DND-41 (cell line): Measurements from ENCODE around the gene SLC24A3.

ENCODE experiments used
- ATAC-seq: fragments of 200-7000 bp; cut with Tn5 transposase; 3 replicates; pipeline ENCODE4 v1.9.1; 2021; ENCODE audit warnings: low read depth; ENCODE audit not compliant: insufficient read depth
- DNase-seq: peaks from one replicate; pipeline ENCODE4 v3.0.0-alpha.2; 2020
- H2AFZ ChIP-seq: 2 replicates; pipeline ENCODE4 v1.6.0; 2012; ENCODE audit warnings: low read depth, low read length
- H3K27ac ChIP-seq: 2 replicates; pipeline ENCODE4 v1.5.1; 2012; ENCODE audit warnings: low read length, inconsistent platforms
- H3K27me3 ChIP-seq: fragments of 200-600 bp; sonication (generic); 2 replicates; pipeline ENCODE4 v1.6.0; 2012; ENCODE audit warnings: low read length, mild to moderate bottlenecking, inconsistent platforms; ENCODE audit not compliant: insufficient read depth, poor library complexity
- H3K36me3 ChIP-seq: 2 replicates; pipeline ENCODE4 v1.5.1; 2012; ENCODE audit warnings: low read length, inconsistent platforms; ENCODE audit not compliant: insufficient read depth
- H3K4me1 ChIP-seq: 2 replicates; pipeline ENCODE4 v1.5.1; 2012; ENCODE audit warnings: mild to moderate bottlenecking, low read length; ENCODE audit not compliant: insufficient read depth
- H3K4me2 ChIP-seq: 2 replicates; pipeline ENCODE4 v1.6.0; 2012; ENCODE audit warnings: mild to moderate bottlenecking, moderate library complexity, low read length, inconsistent platforms; ENCODE audit not compliant: insufficient read depth
- H3K4me3 ChIP-seq, 2 experiments: fragments of 200-600 bp in 1 of 2; shearing (Covaris generic) in 1 of 2; 2 replicates each; pipeline ENCODE4 v1.5.1; 2012 to 2016; ENCODE audit warnings: inconsistent platforms in 2 of 2, low read length in 2 of 2, mild to moderate bottlenecking in 2 of 2, low read depth in 1 of 2, moderate library complexity in 1 of 2
- H3K79me2 ChIP-seq: 2 replicates; pipeline ENCODE4 v1.6.0; 2012; ENCODE audit warnings: low read length, inconsistent platforms; ENCODE audit not compliant: insufficient read depth
- H3K9ac ChIP-seq: 2 replicates; pipeline ENCODE4 v1.6.0; 2012; ENCODE audit warnings: low read depth, mild to moderate bottlenecking, inconsistent platforms, low read length, moderate library complexity
- H3K9me3 ChIP-seq: 2 replicates; pipeline ENCODE4 v1.5.1; 2012; ENCODE audit warnings: low read length, moderate library complexity, mild to moderate bottlenecking, inconsistent platforms; ENCODE audit not compliant: insufficient read depth, severe bottlenecking
- H4K20me1 ChIP-seq: 2 replicates; pipeline ENCODE4 v1.6.0; 2012; ENCODE audit warnings: low read length; ENCODE audit not compliant: insufficient read depth
- EZH2 ChIP-seq: IDR thresholded peaks from 3 replicates; pipeline ENCODE4 v1.6.1; 2012; ENCODE audit warnings: borderline replicate concordance, low read depth, mild to moderate bottlenecking, moderate library complexity, low read length, inconsistent platforms; ENCODE audit not compliant: severe bottlenecking
- TF ChIP-seq, protein P1 (sequence below): IDR thresholded peaks from 2 replicates; pipeline ENCODE4 v1.5.1; 2012; ENCODE audit warnings: borderline replicate concordance, low read length, moderate library complexity, mild to moderate bottlenecking; ENCODE audit not compliant: poor library complexity, severe bottlenecking; ENCODE audit errors: extremely low read depth

The SLC24A3 gene

DNA sequence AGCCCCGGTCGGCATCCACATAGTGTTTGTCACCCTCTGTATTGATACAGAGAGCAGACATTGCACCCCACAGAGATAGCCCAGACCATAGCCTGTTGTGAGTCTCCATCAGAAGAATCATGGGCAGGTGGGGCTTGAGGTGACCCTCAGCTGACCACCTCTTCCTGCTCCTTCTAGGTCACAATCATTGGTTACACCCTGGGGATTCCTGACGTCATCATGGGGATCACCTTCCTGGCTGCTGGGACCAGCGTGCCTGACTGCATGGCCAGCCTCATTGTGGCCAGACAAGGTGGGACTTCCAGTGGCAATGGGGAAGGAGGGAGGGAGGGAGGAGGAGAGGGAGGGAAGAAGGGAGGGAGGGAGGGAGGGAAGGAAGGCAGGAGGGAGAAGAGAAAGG is 484.2 kb downstream of the SLC24A3 start:
- no peak for TF ChIP-seq EZH2
- TF ChIP-seq, protein P1, sequence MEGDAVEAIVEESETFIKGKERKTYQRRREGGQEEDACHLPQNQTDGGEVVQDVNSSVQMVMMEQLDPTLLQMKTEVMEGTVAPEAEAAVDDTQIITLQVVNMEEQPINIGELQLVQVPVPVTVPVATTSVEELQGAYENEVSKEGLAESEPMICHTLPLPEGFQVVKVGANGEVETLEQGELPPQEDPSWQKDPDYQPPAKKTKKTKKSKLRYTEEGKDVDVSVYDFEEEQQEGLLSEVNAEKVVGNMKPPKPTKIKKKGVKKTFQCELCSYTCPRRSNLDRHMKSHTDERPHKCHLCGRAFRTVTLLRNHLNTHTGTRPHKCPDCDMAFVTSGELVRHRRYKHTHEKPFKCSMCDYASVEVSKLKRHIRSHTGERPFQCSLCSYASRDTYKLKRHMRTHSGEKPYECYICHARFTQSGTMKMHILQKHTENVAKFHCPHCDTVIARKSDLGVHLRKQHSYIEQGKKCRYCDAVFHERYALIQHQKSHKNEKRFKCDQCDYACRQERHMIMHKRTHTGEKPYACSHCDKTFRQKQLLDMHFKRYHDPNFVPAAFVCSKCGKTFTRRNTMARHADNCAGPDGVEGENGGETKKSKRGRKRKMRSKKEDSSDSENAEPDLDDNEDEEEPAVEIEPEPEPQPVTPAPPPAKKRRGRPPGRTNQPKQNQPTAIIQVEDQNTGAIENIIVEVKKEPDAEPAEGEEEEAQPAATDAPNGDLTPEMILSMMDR = no peak
- no peak for DNase-seq
- no peak overlapping the region for H3K9ac ChIP-seq
- H4K20me1 ChIP-seq = no peaks in the 10 kb centered on the region
- no peak overlapping the region for H3K4me2 ChIP-seq
- no peaks in the 10 kb centered on the region for H3K27me3 ChIP-seq
- ATAC-seq = no peak
- no peak overlapping the region for H3K27ac ChIP-seq
- no peaks in the 10 kb centered on the region for H3K36me3 ChIP-seq
- H2AFZ ChIP-seq = no peak overlapping the region
- H3K9me3 ChIP-seq = no peaks in the 10 kb centered on the region
- H3K4me1 ChIP-seq = no peaks in the 10 kb centered on the region
- no peaks in the 10 kb centered on the region for H3K79me2 ChIP-seq
- H3K4me3 ChIP-seq = no peak overlapping the region

DNA sequence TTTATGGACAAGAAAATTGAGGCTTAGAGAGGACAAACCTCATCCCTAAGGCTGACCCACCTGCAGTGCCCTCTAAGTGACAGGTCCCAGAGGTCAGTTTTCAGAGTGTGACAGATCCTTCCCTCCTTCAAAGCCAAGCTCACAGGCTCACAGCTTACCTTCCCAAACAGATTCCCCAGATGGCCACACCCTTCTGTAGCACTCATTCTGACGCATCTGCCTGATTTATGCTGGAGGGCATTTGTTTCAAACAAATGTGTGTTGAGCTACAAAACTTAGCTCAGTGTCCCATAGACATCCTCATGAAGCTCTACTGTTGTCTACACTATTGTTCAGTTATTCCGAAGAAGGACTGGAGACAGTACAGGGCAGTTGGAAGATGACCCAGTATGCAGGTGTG is 485.0 kb downstream of the SLC24A3 start:
- H3K79me2 ChIP-seq = no peaks in the 10 kb centered on the region
- peaks cover 3% of the 10 kb centered on the region for H3K9me3 ChIP-seq
- no peak for DNase-seq
- no peak overlapping the region for H3K4me2 ChIP-seq
- no peaks in the 10 kb centered on the region for H3K27me3 ChIP-seq
- no peak for TF ChIP-seq EZH2
- TF ChIP-seq, protein P1 = no peak
- no peaks in the 10 kb centered on the region for H3K4me1 ChIP-seq
- ATAC-seq = no peak
- no peak overlapping the region for H2AFZ ChIP-seq
- H3K36me3 ChIP-seq = no peaks in the 10 kb centered on the region
- no peak overlapping the region for H3K27ac ChIP-seq
- H4K20me1 ChIP-seq = no peaks in the 10 kb centered on the region
- H3K9ac ChIP-seq = no peak overlapping the region
- H3K4me3 ChIP-seq = no peak overlapping the region

DNA sequence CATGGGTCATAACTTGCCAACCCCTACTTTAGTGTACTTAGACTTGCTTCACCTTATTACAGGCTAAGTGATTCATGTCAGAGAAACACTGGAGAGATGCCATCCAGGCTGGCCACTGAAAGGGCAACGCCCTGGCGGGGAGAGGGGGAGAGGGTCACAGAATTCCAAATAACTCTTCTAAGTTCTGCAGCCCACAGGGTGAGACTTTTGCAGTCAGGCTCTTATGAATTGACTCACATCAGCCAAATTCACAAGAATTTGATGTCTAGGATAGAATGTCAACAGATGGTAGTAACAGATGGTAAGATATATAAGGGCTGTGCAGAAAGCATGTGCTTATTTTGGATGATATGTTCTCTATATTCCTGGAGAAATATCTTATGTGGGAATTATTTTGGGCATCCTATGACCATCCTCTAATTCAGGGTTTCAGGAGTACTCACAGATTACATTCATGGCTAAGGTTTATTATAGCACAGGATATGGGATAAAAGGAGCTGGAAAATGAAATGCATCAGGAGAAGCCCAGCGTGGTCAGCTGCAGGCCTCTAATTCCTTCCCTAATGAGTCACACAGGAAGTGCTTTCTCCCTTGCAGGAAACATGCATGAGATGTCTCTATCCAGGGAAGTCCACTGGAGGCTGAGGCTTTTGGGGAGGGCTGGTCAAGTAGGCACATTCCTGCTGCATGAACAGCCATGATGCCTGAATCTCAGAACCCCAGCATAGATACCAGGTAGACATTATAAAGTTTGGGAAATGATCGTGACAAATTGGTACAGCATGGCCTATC is 486.9 kb downstream of the SLC24A3 start:
- Histone ChIP-seq H3K27me3 (no peaks in the 10 kb centered on the region), H4K20me1 (no peaks in the 10 kb centered on the region), H3K4me1 (no peaks in the 10 kb centered on the region), H3K4me3 (no peak overlapping the region), H3K36me3 (no peaks in the 10 kb centered on the region), H3K27ac (no peak overlapping the region), H3K4me2 (no peak overlapping the region), H3K9me3 (peaks cover 5% of the 10 kb centered on the region), H2AFZ (no peak overlapping the region), H3K79me2 (no peaks in the 10 kb centered on the region), H3K9ac (no peak overlapping the region)
- ATAC-seq (no peak), DNase-seq (no peak)
- TF ChIP-seq, protein P1 = no peak
- no peak for TF ChIP-seq EZH2

DNA sequence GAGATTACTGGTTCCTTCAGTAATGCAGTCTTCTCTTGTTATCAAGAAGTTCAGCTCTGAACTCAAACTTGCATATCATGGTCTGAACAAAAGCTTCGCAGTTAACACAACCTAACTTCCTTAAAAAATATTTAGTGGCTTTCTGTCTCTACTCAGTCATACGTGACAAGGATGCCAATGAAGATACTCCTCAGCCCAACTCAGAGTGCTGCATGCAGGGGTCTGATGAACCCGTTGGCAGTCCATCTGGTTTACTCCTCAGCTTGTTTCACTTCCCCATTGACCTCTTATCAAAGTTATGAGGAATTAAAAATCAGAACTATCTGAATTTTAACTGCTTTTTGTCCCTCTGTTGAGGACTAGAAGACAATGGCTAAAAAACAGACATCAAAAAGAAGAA is 489.0 kb downstream of the SLC24A3 start:
- DNase-seq (no peak), ATAC-seq (no peak)
- H3K4me1 ChIP-seq = no peaks in the 10 kb centered on the region
- no peaks in the 10 kb centered on the region for H3K27me3 ChIP-seq
- H3K4me2 ChIP-seq = no peak overlapping the region
- H4K20me1 ChIP-seq = no peaks in the 10 kb centered on the region
- H3K4me3 ChIP-seq = no peak overlapping the region
- no peaks in the 10 kb centered on the region for H3K79me2 ChIP-seq
- TF ChIP-seq EZH2 = no peak
- TF ChIP-seq, protein P1 = no peak
- no peak overlapping the region for H3K27ac ChIP-seq
- H3K36me3 ChIP-seq = no peaks in the 10 kb centered on the region
- no peak overlapping the region for H3K9ac ChIP-seq
- no peak overlapping the region for H2AFZ ChIP-seq
- peaks cover 5% of the 10 kb centered on the region for H3K9me3 ChIP-seq
